ENCODE measurements around the gene ACTRT2. TPM values are rescaled to one million over a fixed set of nuclear protein-coding genes. Genes with fewer than 3 reads are reported as not detected.

Gene ACTRT2
- total and polyA plus RNA-seq, 2 donors (not counting 3 experiments of a cell fraction or from before 2014, with no cell fraction given): not detected

DNA sequence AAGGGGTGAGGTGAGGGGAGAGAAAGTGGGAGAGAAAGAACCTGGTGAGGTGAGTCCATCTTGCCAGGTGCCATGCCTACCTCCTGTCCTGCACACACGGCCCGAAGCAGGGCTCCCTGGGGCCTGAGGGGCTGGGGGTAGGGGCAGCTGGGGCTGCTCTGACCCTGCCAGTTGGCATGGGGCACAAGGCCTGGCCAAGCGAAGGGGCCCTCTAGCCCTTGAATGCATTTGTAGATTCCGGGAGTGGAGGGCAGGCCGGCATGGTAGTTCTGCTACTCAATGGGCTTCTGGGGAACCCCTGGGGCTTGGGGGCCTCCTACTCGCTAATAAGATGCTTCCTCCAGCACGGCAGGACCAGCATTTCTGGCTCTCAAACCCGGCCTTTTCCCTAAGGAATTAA, 44.1 kb downstream of the ACTRT2 start:
- TF ChIP-seq POLR2A (IDR thresholded peaks at IDR 0.05; ENCODE audit: low read depth, low read length) (no peak), MYC (IDR thresholded peaks at IDR 0.05; ENCODE audit: low read depth, low read length) (no peak), JUN (IDR thresholded peaks at IDR 0.05; ENCODE audit: borderline replicate concordance, insufficient read depth, insufficient read length, low read depth) (no peak), GATA2 (IDR thresholded peaks at IDR 0.05; ENCODE audit: insufficient read depth, insufficient read length, low read depth, low read length) (no peak)
- POLR2A ChIA-PET: no interaction called here
- Histone ChIP-seq H3K27me3 (ENCODE audit: control insufficient read depth in 2 of 2, insufficient read depth in 2 of 2, low read length in 2 of 2) (peaks cover 50 to 63% of the 10 kb centered on the region in 2 experiments), H3K9me3 (replicated peaks; ENCODE audit: control insufficient read depth, insufficient read depth, low read length) (no peaks in the 10 kb centered on the region), H3K9me1 (replicated peaks; ENCODE audit: control insufficient read depth, extremely low read depth, insufficient read depth, low read length) (no peaks in the 10 kb centered on the region), H3K4me3 (replicated peaks in 1 of 3; ENCODE audit: insufficient read depth in 1 of 3, low read depth in 1 of 3, low read length in 3 of 3) (no peak overlapping the region), H3K36me3 (ENCODE audit: control insufficient read depth in 2 of 2, extremely low read depth in 1 of 2, insufficient read depth in 2 of 2, low read length in 2 of 2) (no peaks in the 10 kb centered on the region), H3K4me2 (ENCODE audit: insufficient read depth, low read length) (no peak overlapping the region), H3K9ac (replicated peaks; ENCODE audit: extremely low read depth, insufficient read depth, low read length) (no peak overlapping the region), H3K79me2 (ENCODE audit: control insufficient read depth, insufficient read depth, low read length) (no peaks in the 10 kb centered on the region), H3K27ac (ENCODE audit: insufficient read depth, low read depth, low read length) (no peak overlapping the region), H4K20me1 (replicated peaks; ENCODE audit: control insufficient read depth, extremely low read depth, insufficient read depth, low read length) (no peaks in the 10 kb centered on the region), H2AFZ (ENCODE audit: low read depth, low read length) (no peak overlapping the region), H3K4me1 (ENCODE audit: control insufficient read depth, extremely low read depth, insufficient read depth, low read length) (no peaks in the 10 kb centered on the region)
- dilution Hi-C loops (cut with MboI; ENCODE audit: extremely low pct_ligation_motif_present, low sequenced_read_pairs) (no loop called here), intact Hi-C loops (cut with micrococcal nuclease) (loop anchor here (5.0 to 10.0 kb wide), 2 partner anchors 249 to 653 kb away; partner anchors contain the start of gene PEX10)
- no TSS peak for BruUV-seq (replicated peaks)
- DNase-seq (ENCODE audit: low read depth, low spot score): no peak
- FAIRE-seq: no peak
- CTCF ChIA-PET: no interaction called here

DNA sequence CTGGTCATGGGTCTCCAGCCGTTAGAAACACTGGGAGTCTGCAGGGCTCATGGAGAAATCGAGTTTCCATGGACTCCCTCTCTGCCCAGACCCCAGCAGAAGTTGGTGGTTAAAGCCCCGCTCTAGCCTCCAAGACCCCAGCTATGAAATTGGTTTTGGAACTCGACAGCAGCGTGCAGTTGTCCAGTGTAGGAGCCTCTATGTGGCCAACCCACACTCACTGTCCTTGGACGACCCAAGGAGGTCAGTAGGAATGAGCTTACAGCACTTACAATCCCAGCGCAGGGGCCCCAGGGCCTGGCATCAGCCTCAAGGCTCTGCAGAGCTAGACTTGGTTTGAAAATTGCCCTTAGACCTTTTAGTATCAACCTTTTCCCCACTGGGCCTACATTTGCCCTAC, 44.5 kb downstream of the ACTRT2 start:
- no peak overlapping the region for H3K4me3 ChIP-seq (replicated peaks in 1 of 3; ENCODE audit: insufficient read depth in 1 of 3, low read depth in 1 of 3, low read length in 3 of 3)
- H3K9ac ChIP-seq (replicated peaks; ENCODE audit: extremely low read depth, insufficient read depth, low read length): no peak overlapping the region
- H3K9me1 ChIP-seq (replicated peaks; ENCODE audit: control insufficient read depth, extremely low read depth, insufficient read depth, low read length): no peaks in the 10 kb centered on the region
- H3K79me2 ChIP-seq (ENCODE audit: control insufficient read depth, insufficient read depth, low read length): no peaks in the 10 kb centered on the region
- no peak overlapping the region for H2AFZ ChIP-seq (ENCODE audit: low read depth, low read length)
- dilution Hi-C loops (cut with MboI; ENCODE audit: extremely low pct_ligation_motif_present, low sequenced_read_pairs) (no loop called here), intact Hi-C loops (cut with micrococcal nuclease) (loop anchor here (1.0 to 10.0 kb wide), 3 partner anchors 249 to 653 kb away; partner anchors contain the start of gene PEX10)
- peaks cover 50 to 66% of the 10 kb centered on the region in 2 experiments for H3K27me3 ChIP-seq (ENCODE audit: control insufficient read depth in 2 of 2, insufficient read depth in 2 of 2, low read length in 2 of 2)
- H3K36me3 ChIP-seq (ENCODE audit: control insufficient read depth in 2 of 2, extremely low read depth in 1 of 2, insufficient read depth in 2 of 2, low read length in 2 of 2): no peaks in the 10 kb centered on the region
- no peak overlapping the region for H3K27ac ChIP-seq (ENCODE audit: insufficient read depth, low read depth, low read length)
- no peaks in the 10 kb centered on the region for H3K4me1 ChIP-seq (ENCODE audit: control insufficient read depth, extremely low read depth, insufficient read depth, low read length)
- no peak overlapping the region for H3K4me2 ChIP-seq (ENCODE audit: insufficient read depth, low read length)
- DNase-seq (ENCODE audit: low read depth, low spot score) (no peak), FAIRE-seq (no peak)
- TF ChIP-seq MYC (IDR thresholded peaks at IDR 0.05; ENCODE audit: low read depth, low read length) (no peak), POLR2A (IDR thresholded peaks at IDR 0.05; ENCODE audit: low read depth, low read length) (no peak), JUN (IDR thresholded peaks at IDR 0.05; ENCODE audit: borderline replicate concordance, insufficient read depth, insufficient read length, low read depth) (no peak), GATA2 (IDR thresholded peaks at IDR 0.05; ENCODE audit: insufficient read depth, insufficient read length, low read depth, low read length) (no peak), POLR2AphosphoS5 (IDR thresholded peaks at IDR 0.05; ENCODE audit: insufficient read depth, low read depth, low read length) (no peak), FOS (IDR thresholded peaks at IDR 0.05; ENCODE audit: borderline replicate concordance, insufficient read depth, low read length) (no peak), EZH2 (IDR thresholded peaks at IDR 0.05; ENCODE audit: borderline replicate concordance, low read depth, low read length, severe bottlenecking) (no peak)
- TF ChIP-seq, protein P1, sequence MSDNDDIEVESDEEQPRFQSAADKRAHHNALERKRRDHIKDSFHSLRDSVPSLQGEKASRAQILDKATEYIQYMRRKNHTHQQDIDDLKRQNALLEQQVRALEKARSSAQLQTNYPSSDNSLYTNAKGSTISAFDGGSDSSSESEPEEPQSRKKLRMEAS (IDR thresholded peaks at IDR 0.05; ENCODE audit: insufficient read depth, insufficient read length): no peak
- TF ChIP-seq, protein P2, sequence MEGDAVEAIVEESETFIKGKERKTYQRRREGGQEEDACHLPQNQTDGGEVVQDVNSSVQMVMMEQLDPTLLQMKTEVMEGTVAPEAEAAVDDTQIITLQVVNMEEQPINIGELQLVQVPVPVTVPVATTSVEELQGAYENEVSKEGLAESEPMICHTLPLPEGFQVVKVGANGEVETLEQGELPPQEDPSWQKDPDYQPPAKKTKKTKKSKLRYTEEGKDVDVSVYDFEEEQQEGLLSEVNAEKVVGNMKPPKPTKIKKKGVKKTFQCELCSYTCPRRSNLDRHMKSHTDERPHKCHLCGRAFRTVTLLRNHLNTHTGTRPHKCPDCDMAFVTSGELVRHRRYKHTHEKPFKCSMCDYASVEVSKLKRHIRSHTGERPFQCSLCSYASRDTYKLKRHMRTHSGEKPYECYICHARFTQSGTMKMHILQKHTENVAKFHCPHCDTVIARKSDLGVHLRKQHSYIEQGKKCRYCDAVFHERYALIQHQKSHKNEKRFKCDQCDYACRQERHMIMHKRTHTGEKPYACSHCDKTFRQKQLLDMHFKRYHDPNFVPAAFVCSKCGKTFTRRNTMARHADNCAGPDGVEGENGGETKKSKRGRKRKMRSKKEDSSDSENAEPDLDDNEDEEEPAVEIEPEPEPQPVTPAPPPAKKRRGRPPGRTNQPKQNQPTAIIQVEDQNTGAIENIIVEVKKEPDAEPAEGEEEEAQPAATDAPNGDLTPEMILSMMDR (IDR thresholded peaks at IDR 0.05; ENCODE audit: extremely low read depth in 1 of 2, insufficient read depth in 1 of 2, low read depth in 1 of 2, low read length in 2 of 2): no peak
- BruUV-seq (replicated peaks): no TSS peak
- no peaks in the 10 kb centered on the region for H3K9me3 ChIP-seq (replicated peaks; ENCODE audit: control insufficient read depth, insufficient read depth, low read length)
- no peaks in the 10 kb centered on the region for H4K20me1 ChIP-seq (replicated peaks; ENCODE audit: control insufficient read depth, extremely low read depth, insufficient read depth, low read length)
- POLR2A ChIA-PET: no interaction called here
- CTCF ChIA-PET: no interaction called here

Data from endothelial cell of umbilical vein (primary cell).